Fibroblast of pulmonary artery (primary cell): Measurements from ENCODE around the gene IAH1.

Experiments
- DNase-seq: peaks from one replicate; pipeline ENCODE4 v3.0.0-alpha.2; 2010; ENCODE audit warnings: low read depth
- H3K4me3 ChIP-seq: replicated peaks from 2 replicates; pipeline ENCODE4 v1.5.1; 2011; ENCODE audit warnings: low read depth, mild to moderate bottlenecking, control low read depth, low read length, moderate library complexity
- TF ChIP-seq, protein P1 (sequence below): IDR thresholded peaks from 2 replicates; pipeline ENCODE4 v1.5.1; 2011; ENCODE audit warnings: mild to moderate bottlenecking, control low read depth, low read length, inconsistent platforms; ENCODE audit errors: missing control alignments

IAH1 gene

GRCh38 chr2:9525266-9525665, 50.9 kb downstream of the IAH1 start:
- DNase-seq = no peak
- no peak overlapping the region for H3K4me3 ChIP-seq
- TF ChIP-seq, protein P1, sequence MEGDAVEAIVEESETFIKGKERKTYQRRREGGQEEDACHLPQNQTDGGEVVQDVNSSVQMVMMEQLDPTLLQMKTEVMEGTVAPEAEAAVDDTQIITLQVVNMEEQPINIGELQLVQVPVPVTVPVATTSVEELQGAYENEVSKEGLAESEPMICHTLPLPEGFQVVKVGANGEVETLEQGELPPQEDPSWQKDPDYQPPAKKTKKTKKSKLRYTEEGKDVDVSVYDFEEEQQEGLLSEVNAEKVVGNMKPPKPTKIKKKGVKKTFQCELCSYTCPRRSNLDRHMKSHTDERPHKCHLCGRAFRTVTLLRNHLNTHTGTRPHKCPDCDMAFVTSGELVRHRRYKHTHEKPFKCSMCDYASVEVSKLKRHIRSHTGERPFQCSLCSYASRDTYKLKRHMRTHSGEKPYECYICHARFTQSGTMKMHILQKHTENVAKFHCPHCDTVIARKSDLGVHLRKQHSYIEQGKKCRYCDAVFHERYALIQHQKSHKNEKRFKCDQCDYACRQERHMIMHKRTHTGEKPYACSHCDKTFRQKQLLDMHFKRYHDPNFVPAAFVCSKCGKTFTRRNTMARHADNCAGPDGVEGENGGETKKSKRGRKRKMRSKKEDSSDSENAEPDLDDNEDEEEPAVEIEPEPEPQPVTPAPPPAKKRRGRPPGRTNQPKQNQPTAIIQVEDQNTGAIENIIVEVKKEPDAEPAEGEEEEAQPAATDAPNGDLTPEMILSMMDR = no peak

- TF ChIP-seq, protein P1 = no peak
- DNase-seq = no peak
Observed at GRCh38 chr2:9527995-9528787, 53.8 kb downstream of the IAH1 start.

GRCh38 chr2:9532421-9532820, 58.1 kb downstream of the IAH1 start:
- TF ChIP-seq, protein P1 = no peak

More at GRCh38 chr2:9527995-9528787, 53.8 kb downstream of the IAH1 start:
- H3K4me3 ChIP-seq = no peak overlapping the region

GRCh38 chr2:9533663-9534062, 59.3 kb downstream of the IAH1 start:
- no peak for DNase-seq
- H3K4me3 ChIP-seq = no peak overlapping the region
- TF ChIP-seq, protein P1 = no peak

More at GRCh38 chr2:9532421-9532820, 58.1 kb downstream of the IAH1 start:
- no peak overlapping the region for H3K4me3 ChIP-seq
- no peak for DNase-seq

DNA sequence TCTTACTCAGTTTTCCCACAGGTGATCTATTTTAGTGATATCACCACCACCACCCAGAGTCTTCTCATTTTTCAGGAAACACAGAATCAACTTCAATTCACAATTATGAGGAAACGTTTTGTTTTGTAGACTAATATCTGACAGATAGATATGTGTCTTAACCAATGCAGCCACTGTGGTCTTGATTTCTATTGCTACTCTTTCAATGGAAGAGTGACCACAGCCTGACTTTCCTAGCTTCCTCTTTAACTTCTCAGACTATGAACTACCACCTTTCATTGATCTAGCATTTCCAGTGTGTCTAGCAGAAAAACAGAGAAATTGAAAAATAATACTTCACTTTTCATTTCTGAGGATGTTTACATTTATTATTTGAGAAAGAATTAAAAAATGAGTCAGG, 60.8 kb downstream of the IAH1 start:
- no peak for DNase-seq
- TF ChIP-seq, protein P1 = no peak
- no peak overlapping the region for H3K4me3 ChIP-seq

- TF ChIP-seq, protein P1 = no peak
Observed at GRCh38 chr2:9536504-9536903, 62.2 kb downstream of the IAH1 start.

More at GRCh38 chr2:9536504-9536903, 62.2 kb downstream of the IAH1 start:
- DNase-seq = no peak
- H3K4me3 ChIP-seq = no peak overlapping the region
